ENCODE data around the gene MYOD1. TPM values are rescaled to one million over a fixed set of nuclear protein-coding genes. Genes with fewer than 3 reads are reported as not detected.

Gene MYOD1
- total and polyA plus RNA-seq, 9 of the 15 experiments (the other 6 are each of a cell fraction or from before 2014, with no cell fraction given): not detected

DNA sequence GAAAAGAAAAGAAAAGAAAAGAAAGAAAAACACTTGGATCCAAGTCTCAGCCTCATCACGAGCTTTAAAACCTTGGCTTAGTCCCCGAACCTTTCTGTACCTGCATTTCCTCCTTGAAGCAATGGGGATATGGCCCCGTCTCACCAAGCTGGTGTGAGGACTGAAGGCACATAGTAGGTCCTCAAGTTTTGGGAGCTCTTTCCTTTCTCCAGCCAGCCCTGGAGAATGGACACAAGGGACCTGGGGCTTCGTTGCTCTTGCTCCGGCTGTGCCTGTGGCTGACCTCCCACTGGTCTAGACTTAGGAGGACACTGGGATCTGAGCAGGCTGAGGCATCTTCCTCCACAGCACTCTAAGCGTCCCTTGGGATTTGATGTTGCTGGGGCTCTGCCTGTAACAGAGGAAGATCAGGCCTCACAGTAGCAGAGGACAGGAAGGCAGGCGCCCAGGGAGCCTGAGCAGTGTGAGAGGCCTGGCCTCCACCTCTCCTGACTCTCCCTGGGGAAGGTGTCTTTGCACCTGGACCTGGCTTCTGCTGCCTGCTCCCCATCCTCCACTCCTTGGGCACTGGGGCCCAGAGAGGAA is 48.0 kb downstream of the MYOD1 start:
- H3K27me3 ChIP-seq (ENCODE audit: control insufficient read depth in 2 of 2, insufficient read depth in 2 of 2, low read length in 2 of 2): peaks cover 4 to 33% of the 10 kb centered on the region in 2 experiments; a peak in 4 of 5 replicates
- FAIRE-seq (no peak), DNase-seq (ENCODE audit: extremely low read depth in 1 of 4, low spot score in 3 of 4) (no peak), ATAC-seq (no peak)
- POLR2A ChIA-PET: interaction anchor here (0.8 kb wide), 1 partner anchor 24 kb away, joined by 3 read pairs; no protein-coding TSS in a partner anchor
- H3K27ac ChIP-seq (ENCODE audit: extremely low read depth, low read depth, low read length): no peak overlapping the region
- no peaks in the 10 kb centered on the region for H3K36me3 ChIP-seq (ENCODE audit: control insufficient read depth, insufficient read depth, low read length)
- in situ Hi-C loops (cut with MboI) (loop anchor here (5.0 kb wide), 1 partner anchor 210 kb away; no protein-coding TSS in a partner anchor), intact Hi-C loops (cut with micrococcal nuclease) (no loop called here)
- WGBS (ENCODE audit: insufficient coverage, low coverage, missing lambda C conversion rate): 0% methylated on average over 5 of the region's 7 CpGs
- no peak overlapping the region for H3K4me3 ChIP-seq
- H3K4me1 ChIP-seq (replicated peaks in 1 of 2; ENCODE audit: control insufficient read depth in 2 of 2, insufficient read depth in 2 of 2, low read length in 2 of 2): peaks cover 4 to 16% of the 10 kb centered on the region in 2 experiments; a peak in 3 of 5 replicates
- BruUV-seq (replicated peaks): no TSS peak
- H2AFZ ChIP-seq (ENCODE audit: low read depth, low read length): no peak overlapping the region
- H4K20me1 ChIP-seq (replicated peaks; ENCODE audit: control insufficient read depth, insufficient read depth, low read length): peaks cover 4% of the 10 kb centered on the region; the same call in 1 of the 2 replicates
- no peak overlapping the region for H3K4me2 ChIP-seq (ENCODE audit: insufficient read depth, low read length)
- no peaks in the 10 kb centered on the region for H3K79me2 ChIP-seq (ENCODE audit: control insufficient read depth, insufficient read depth, low read length)
- peak; percentile 89 for TF ChIP-seq ZKSCAN1 (IDR thresholded peaks at IDR 0.05; ENCODE audit: low read depth, low read length)
- TF ChIP-seq, protein P1, sequence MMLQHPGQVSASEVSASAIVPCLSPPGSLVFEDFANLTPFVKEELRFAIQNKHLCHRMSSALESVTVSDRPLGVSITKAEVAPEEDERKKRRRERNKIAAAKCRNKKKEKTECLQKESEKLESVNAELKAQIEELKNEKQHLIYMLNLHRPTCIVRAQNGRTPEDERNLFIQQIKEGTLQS (IDR thresholded peaks at IDR 0.05): no peak
- TF ChIP-seq, protein P1 (CRISPR knock-in tag; conservative IDR thresholded peaks at IDR 0.05): no peak
- no peaks in the 10 kb centered on the region for H3K9me1 ChIP-seq (ENCODE audit: control insufficient read depth, insufficient read depth, low read length)
- no peak overlapping the region for H3K9ac ChIP-seq (ENCODE audit: insufficient read depth in 1 of 2, low read depth in 2 of 2, low read length in 2 of 2)
- CTCF ChIA-PET (ENCODE audit: low intra/inter-chr PET ratio): no interaction called here
- H3K9me3 ChIP-seq (replicated peaks; ENCODE audit: control insufficient read depth, insufficient read depth, low read depth, low read length): no peaks in the 10 kb centered on the region

DNA sequence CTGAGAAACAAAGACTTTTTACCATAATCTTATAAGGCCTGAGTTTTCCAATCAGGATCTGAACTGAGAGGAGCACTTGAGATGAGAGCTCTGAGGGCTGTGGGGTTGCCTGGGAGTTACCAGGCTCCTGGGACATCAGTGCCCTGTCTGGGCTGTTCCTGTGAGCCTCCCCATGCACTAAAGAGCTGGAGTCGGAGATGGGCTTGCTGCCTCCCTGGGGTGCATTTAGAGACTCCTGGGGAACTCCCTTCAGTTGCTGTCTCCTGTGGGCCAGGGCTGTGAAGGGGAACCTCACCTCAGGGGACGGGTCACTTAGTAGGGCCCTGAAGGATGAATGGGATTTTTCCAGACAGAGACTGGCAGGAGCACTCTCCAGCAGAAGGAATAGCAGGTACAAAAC is 48.5 kb downstream of the MYOD1 start:
- CTCF ChIA-PET (ENCODE audit: low intra/inter-chr PET ratio): interaction anchor here (0.6 kb wide), 1 partner anchor 96 kb away, joined by 3 read pairs; no protein-coding TSS in a partner anchor
- intact Hi-C loops (cut with micrococcal nuclease): no loop called here
- Histone ChIP-seq H3K4me3 (no peak overlapping the region), H3K27ac (ENCODE audit: extremely low read depth, low read depth, low read length) (no peak overlapping the region), H2AFZ (ENCODE audit: low read depth, low read length) (no peak overlapping the region), H3K36me3 (ENCODE audit: control insufficient read depth, insufficient read depth, low read length) (no peaks in the 10 kb centered on the region), H3K9me1 (ENCODE audit: control insufficient read depth, insufficient read depth, low read length) (no peaks in the 10 kb centered on the region), H4K20me1 (replicated peaks; ENCODE audit: control insufficient read depth, insufficient read depth, low read length) (peaks cover 6% of the 10 kb centered on the region; the same call in 1 of the 2 replicates), H3K9me3 (replicated peaks; ENCODE audit: control insufficient read depth, insufficient read depth, low read depth, low read length) (no peaks in the 10 kb centered on the region), H3K9ac (ENCODE audit: insufficient read depth in 1 of 2, low read depth in 2 of 2, low read length in 2 of 2) (no peak overlapping the region; a peak in 1 of 4 replicates), H3K79me2 (ENCODE audit: control insufficient read depth, insufficient read depth, low read length) (no peaks in the 10 kb centered on the region), H3K4me2 (ENCODE audit: insufficient read depth, low read length) (no peak overlapping the region), H3K4me1 (replicated peaks in 1 of 2; ENCODE audit: control insufficient read depth in 2 of 2, insufficient read depth in 2 of 2, low read length in 2 of 2) (peaks cover 4 to 16% of the 10 kb centered on the region in 2 experiments; a peak in 3 of 5 replicates), H3K27me3 (ENCODE audit: control insufficient read depth in 2 of 2, insufficient read depth in 2 of 2, low read length in 2 of 2) (peaks cover 10 to 38% of the 10 kb centered on the region in 2 experiments; a peak in 4 of 5 replicates)
- POLR2A ChIA-PET: no interaction called here
- no TSS peak for BruUV-seq (replicated peaks)
- no peak for DNase-seq (ENCODE audit: extremely low read depth in 1 of 4, low spot score in 3 of 4)
- no peak for FAIRE-seq
- in situ Hi-C loops (cut with MboI): loop anchor here (5.0 kb wide), 1 partner anchor 209 kb away; no protein-coding TSS in a partner anchor
- ATAC-seq: no peak
- WGBS (ENCODE audit: insufficient coverage, low coverage, missing lambda C conversion rate): 0% methylated on average over 2 of the region's 2 CpGs
- TF ChIP-seq DMBX1 (CRISPR knock-in tag; IDR thresholded peaks at IDR 0.05; ENCODE audit: borderline replicate concordance): no peak
- no peak for TF ChIP-seq MECOM (CRISPR knock-in tag; IDR thresholded peaks at IDR 0.05)
- TF ChIP-seq FOXA3 (CRISPR knock-in tag; conservative IDR thresholded peaks at IDR 0.05 in 1 of 2, IDR thresholded peaks at IDR 0.05 in 1 of 2): no peak
- TF ChIP-seq FOS (IDR thresholded peaks at IDR 0.05; ENCODE audit: extremely low read depth, insufficient read length): no peak
- TF ChIP-seq, protein P2, sequence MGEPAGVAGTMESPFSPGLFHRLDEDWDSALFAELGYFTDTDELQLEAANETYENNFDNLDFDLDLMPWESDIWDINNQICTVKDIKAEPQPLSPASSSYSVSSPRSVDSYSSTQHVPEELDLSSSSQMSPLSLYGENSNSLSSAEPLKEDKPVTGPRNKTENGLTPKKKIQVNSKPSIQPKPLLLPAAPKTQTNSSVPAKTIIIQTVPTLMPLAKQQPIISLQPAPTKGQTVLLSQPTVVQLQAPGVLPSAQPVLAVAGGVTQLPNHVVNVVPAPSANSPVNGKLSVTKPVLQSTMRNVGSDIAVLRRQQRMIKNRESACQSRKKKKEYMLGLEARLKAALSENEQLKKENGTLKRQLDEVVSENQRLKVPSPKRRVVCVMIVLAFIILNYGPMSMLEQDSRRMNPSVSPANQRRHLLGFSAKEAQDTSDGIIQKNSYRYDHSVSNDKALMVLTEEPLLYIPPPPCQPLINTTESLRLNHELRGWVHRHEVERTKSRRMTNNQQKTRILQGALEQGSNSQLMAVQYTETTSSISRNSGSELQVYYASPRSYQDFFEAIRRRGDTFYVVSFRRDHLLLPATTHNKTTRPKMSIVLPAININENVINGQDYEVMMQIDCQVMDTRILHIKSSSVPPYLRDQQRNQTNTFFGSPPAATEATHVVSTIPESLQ (CRISPR knock-in tag; IDR thresholded peaks at IDR 0.05): no peak
- TF ChIP-seq ZNF707 (CRISPR knock-in tag; conservative IDR thresholded peaks at IDR 0.05): no peak
- TF ChIP-seq ETV5 (CRISPR knock-in tag; IDR thresholded peaks at IDR 0.05; ENCODE audit: low read depth): no peak
- no peak for TF ChIP-seq MTA3 (IDR thresholded peaks at IDR 0.05; ENCODE audit: borderline replicate concordance)
